Measurements from ENCODE around the gene PRKCE.

- no peak for TF ChIP-seq CTCF (IDR thresholded peaks at IDR 0.05)
- TF ChIP-seq REST (IDR thresholded peaks at IDR 0.05; ENCODE audit: insufficient read depth in 1 of 2, low read depth in 2 of 2, low read length in 1 of 2) = no peak
- TF ChIP-seq POLR2AphosphoS5 (IDR thresholded peaks at IDR 0.05; ENCODE audit: low read depth, low read length) = no peak
- TF ChIP-seq SIN3A (IDR thresholded peaks at IDR 0.05; ENCODE audit: borderline replicate concordance, insufficient read depth, low read depth, low read length) = no peak
- no peak for TF ChIP-seq TCF7L2 (IDR thresholded peaks at IDR 0.05; ENCODE audit: low read depth, low read length)
Measured at GRCh38 chr2:46171996-46172546, 520.6 kb downstream of the PRKCE start.
